ENCODE measurements around the gene VSTM2B.

The VSTM2B gene

GRCh38 chr19:29569038-29569911 is 43.5 kb downstream of the VSTM2B start:
- no peak for DNase-seq

DNA sequence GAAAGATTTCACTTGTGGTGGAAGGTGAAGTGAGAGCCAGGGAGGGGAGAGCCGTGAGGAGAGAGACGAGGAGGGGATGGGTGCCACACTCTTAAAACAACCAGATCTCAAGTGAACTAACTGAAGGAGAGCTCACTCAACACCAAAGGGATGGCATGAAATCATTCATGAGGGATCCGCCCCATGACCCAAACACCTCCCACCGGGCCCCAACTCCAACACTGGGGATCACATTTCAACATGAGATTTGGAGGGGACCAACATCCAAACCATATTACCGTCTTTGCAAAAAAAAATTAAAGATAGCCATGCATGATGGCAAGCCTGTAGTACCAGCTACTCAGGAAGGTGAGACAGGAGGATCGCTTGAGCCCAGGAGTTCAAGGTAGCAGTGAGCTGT is 45.4 kb downstream of the VSTM2B start:
- no peak for DNase-seq

DNA sequence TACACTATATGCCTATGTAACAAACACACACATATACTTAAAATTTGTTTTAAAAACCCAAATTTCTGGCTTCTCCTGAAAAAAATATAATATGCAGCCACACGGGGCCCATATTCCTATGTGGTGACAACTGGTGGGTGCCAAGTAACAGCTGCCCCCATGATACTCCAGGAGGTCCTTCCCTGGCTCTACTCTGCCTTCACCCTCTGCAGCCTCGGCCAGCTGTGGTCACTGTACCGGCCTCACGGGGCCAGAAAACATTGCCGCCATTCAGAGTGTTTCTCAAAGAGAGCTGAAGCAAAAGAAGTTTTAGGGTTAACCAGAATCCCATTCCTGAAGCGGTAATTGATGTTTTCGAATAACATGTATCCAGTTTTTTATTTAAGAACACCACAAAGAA is 47.7 kb downstream of the VSTM2B start:
- no peak for DNase-seq

GRCh38 chr19:29574510-29574909 is 48.7 kb downstream of the VSTM2B start:
- no peak for DNase-seq

DNA sequence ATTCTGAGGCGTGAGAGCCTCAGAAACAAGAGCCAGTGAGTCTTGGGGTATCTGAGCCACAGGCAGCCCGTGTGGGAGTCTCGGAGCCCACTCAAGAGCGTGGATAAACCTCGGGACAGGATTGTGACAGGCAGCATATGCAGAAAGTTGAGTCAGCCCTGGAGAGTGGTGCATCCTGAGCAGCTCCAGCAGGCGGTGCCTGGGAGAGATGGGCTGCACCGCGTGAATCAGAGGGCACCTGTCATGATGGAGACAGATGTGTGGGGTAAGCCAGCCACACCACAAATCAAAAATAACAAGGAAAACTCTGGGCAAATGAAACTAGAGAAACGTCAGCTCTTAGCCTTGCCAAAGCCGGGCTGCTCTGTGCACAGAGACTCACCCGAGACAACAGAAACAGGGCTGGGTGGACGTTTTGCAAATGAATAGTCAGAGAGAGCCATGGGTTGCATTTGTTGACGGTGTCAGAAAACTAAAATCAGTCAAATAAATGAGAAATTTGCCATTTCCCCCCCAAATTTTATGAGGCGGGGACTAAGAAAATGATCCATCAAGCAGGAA is 50.3 kb downstream of the VSTM2B start:
- DNase-seq, result peak in 1 of 2 donors; percentile 60

- peak; percentile 62 to 91 for DNase-seq
Observed at GRCh38 chr19:29576761-29577648, 51.2 kb downstream of the VSTM2B start.

DNA sequence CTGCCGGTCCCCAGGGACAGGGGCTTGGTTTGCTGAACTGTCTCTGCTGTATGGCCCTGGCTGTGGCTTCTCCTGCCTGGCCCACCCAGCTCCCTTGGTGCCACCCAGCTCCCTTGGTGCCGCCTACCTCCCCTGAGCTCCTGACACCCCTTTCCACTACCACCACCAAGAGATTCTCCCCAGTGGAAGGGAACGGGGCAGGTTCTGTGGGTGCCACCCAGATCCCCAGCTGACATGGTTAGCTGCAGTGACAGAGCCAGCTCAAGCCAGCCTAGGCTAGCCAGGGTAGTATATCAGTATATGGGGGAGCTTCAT is 51.8 kb downstream of the VSTM2B start:
- no peak for DNase-seq

GRCh38 chr19:29578349-29578748 is 52.6 kb downstream of the VSTM2B start:
- no peak for DNase-seq

- no peak for DNase-seq
Observed at GRCh38 chr19:29579308-29579910, 53.6 kb downstream of the VSTM2B start.

DNA sequence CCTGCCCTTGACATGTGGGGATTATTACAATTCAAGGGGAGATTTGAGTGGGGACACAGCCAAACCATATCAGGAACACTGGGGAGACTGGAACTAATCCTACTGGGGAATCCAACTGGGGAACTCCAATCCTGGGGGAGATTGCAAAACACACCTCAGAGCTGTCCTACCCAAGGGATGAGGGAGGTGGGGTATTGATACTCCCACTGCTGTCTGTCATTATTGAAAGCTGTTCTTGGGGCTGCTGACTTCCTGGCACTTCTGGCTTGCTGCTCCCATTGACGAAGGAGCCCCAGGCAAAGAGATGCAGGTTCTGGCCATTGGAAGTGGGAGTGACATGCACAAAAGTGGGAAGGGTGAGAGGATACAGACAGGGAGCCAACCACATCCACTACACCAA is 55.6 kb downstream of the VSTM2B start:
- DNase-seq, result no peak

DNA sequence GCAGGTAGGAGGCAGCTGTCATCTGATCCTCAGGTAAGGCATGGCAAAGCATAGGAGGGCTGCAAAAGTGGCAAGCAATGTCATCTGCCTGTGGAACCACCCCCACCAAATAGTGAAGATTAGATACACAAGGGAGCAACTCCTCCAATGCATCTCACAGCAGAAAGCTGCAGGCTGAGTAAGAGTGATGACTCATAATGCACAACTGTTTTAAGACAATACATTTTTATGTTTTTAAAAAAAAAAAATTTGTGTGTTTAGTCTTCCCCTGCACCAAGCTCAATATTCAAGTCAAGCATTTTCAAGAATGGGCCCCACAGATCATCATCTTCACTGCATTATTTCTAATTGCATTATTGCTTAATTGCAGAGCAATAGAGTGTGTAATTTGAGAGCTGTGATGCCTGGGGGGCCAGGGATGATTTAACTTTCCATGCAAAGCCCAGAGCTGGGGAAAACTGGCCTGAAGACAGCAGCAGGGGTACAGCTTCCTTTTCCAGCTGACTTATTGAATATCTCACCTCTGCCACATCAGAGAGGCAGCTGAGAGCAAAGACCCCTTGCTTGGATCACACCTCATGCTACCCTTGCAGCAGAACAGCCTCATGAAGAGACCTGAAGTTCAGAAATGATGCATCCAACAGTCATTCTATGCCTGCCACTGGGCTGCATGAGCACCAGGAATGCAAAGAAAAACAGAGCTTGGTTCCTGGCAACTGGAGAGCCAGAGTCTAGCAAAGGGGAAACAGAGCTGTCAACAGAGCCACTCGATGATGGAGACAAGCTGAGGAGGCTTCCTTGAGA is 57.6 kb downstream of the VSTM2B start:
- DNase-seq, result no peak

DNA sequence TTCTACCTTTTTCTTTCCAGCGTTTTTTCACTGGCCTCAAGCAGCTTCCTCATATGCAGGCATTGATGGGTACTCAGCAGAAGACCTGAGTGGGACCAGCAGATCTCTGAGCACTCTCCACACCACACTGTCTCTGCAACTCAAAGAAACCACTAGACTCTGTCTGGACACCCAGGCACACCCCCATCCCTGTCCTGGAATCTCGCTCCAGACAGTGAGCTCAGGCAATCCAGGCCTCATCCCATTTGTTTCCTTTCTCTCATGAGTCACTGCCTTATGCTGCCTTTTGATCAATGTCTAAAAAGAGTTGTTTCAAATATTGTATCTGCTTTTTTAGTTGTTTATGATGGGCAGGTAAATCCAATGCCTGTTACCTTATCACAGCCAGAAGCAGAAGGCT is 60.6 kb downstream of the VSTM2B start:
- no peak for DNase-seq

GRCh38 chr19:29587059-29587458 is 61.3 kb downstream of the VSTM2B start:
- no peak for DNase-seq

- DNase-seq, result peak in 1 of 2 donors; percentile 16
Observed at GRCh38 chr19:29587518-29587986, 61.8 kb downstream of the VSTM2B start.

- no peak for DNase-seq
Observed at GRCh38 chr19:29588095-29588494, 62.3 kb downstream of the VSTM2B start.

DNA sequence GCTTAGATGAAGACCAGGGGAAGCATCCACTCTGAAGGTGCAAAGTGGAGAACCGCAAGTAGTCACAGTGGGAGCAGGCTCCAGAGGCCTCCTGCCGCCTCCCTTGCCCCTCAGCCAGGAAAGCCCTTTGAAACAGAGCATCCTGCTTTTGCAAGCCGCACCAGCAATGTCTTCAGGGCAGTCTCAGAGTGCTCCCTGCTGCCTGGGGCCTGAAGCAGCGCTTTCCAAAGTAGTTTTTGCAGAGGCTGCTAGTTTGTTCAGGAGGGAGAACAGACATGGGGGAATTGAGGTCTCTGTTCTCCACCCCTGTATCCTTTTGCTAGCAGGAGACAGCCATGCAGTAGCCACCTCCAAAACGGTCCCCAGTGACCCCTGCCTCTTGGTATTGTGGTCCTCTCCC is 64.5 kb downstream of the VSTM2B start:
- DNase-seq, result no peak

- no peak for DNase-seq
Observed at GRCh38 chr19:29591670-29592069, 65.9 kb downstream of the VSTM2B start.

- no peak for DNase-seq
Observed at GRCh38 chr19:29593869-29594268, 68.1 kb downstream of the VSTM2B start.

GRCh38 chr19:29596080-29596727 is 70.4 kb downstream of the VSTM2B start:
- no peak for DNase-seq

DNA sequence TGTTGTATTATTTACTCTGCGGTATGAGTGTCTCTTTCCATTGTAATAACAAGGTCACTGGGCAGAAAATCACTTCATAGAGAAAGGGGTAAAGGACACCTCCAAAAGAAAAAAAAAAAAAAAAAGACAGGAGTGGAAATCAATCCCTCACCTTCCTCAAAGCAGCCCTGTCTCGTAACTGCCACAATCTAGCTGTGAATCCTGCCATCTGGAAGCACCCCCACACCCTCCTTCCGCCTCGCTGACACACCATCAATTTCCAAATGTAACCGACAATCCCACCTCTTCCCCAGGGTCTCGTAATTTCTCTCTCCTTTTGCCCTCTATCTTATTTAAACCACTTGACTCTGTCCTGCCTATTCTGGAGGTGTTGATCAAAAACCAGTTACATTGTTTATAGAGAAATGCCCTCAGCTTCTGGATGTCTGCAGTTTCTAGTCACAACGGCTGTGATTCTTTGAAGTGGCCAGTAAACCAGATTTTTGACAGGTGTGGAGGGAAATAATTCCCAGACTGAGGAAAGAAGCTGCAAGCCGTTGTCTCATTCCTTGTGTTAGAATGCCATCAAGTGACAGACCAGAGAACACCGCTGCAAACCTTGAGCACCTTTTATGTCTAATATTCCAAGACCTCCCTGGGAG is 71.2 kb downstream of the VSTM2B start:
- DNase-seq, result no peak

DNA sequence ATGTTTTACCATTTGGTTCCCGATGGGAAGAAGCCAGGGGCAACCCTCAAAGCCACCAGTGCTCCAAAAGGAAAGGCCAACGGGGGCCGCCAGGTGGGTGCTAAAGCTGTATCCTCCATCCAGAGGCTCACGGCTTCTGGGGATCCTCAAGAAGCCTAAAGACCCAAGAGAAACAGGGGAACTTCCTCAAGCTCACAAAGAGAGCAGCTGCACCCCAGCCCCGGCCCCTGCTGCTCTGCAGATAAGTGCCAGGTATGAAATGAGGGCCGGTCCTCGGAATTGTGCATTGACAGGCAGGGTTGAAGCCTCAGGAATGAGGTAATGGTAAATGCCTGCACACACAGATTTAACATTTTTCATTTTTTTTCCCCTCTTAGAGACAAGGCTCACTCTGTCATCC is 72.2 kb downstream of the VSTM2B start:
- no peak for DNase-seq

All from inflammatory macrophage treated with lipopolysaccharide for 1 hour (primary cell).